NB4 (cell line): Measurements from ENCODE around the gene AIM2.

ENCODE experiments used
- MYC ChIP-seq: IDR thresholded peaks from 2 replicates; pipeline ENCODE4 v1.6.1; 2011; ENCODE audit warnings: low read depth, low read length
- POLR2A ChIP-seq: IDR thresholded peaks from 2 replicates; pipeline ENCODE4 v1.6.1; 2011; ENCODE audit warnings: mild to moderate bottlenecking; ENCODE audit not compliant: insufficient read length; ENCODE audit errors: extremely low read depth
- TF ChIP-seq, protein P1 (sequence below): IDR thresholded peaks from one replicate; pipeline ENCODE4 v1.5.1; 2012; ENCODE audit warnings: low read depth, low read length
- TF ChIP-seq, protein P2 (sequence below): IDR thresholded peaks from 2 replicates; pipeline ENCODE4 v1.6.1; 2011; ENCODE audit warnings: low read depth, low read length

DNA sequence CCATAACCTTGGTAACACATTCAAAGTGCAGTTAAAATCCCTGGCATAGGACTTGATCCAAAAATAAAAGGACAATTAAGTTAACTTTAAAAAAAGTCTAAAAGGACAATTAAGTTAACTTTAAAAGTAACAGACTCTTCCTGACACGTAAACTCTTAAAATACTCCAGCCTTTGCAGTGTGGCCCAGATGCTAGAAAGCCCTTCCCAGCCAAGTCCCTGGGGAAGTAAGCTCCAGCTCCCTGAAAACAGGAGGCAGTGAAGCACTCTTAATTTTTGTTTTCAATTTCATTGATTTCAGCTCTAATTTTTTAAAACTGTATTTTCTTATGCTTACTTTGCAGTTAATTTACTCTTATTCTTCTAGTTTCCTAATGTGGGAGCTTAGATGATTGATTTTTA is 5.1 kb upstream of the AIM2 start:
- TF ChIP-seq, protein P1, sequence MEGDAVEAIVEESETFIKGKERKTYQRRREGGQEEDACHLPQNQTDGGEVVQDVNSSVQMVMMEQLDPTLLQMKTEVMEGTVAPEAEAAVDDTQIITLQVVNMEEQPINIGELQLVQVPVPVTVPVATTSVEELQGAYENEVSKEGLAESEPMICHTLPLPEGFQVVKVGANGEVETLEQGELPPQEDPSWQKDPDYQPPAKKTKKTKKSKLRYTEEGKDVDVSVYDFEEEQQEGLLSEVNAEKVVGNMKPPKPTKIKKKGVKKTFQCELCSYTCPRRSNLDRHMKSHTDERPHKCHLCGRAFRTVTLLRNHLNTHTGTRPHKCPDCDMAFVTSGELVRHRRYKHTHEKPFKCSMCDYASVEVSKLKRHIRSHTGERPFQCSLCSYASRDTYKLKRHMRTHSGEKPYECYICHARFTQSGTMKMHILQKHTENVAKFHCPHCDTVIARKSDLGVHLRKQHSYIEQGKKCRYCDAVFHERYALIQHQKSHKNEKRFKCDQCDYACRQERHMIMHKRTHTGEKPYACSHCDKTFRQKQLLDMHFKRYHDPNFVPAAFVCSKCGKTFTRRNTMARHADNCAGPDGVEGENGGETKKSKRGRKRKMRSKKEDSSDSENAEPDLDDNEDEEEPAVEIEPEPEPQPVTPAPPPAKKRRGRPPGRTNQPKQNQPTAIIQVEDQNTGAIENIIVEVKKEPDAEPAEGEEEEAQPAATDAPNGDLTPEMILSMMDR = no peak
- TF ChIP-seq POLR2A (no peak), MYC (no peak)
- TF ChIP-seq, protein P2, sequence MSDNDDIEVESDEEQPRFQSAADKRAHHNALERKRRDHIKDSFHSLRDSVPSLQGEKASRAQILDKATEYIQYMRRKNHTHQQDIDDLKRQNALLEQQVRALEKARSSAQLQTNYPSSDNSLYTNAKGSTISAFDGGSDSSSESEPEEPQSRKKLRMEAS = no peak
